ENCODE data around the gene MAP1LC3B2. TPM values are rescaled to one million over a fixed set of nuclear protein-coding genes. Genes with fewer than 3 reads are reported as not detected.

MAP1LC3B2 gene
- total and polyA plus RNA-seq, 2 of the 8 experiments (the other 6 are each of a cell fraction or from before 2014, with no cell fraction given) = 0.39 to 1.5 TPM

GRCh38 chr12:116604951-116605641 is 45.9 kb downstream of the MAP1LC3B2 start (continued):
- TF ChIP-seq CHD7 (IDR thresholded peaks at IDR 0.05; ENCODE audit: insufficient replicate concordance, low read length) = no peak
- TF ChIP-seq ASH2L (IDR thresholded peaks at IDR 0.05; ENCODE audit: low read length) = no peak
- TF ChIP-seq SP1 (IDR thresholded peaks at IDR 0.05; ENCODE audit: low read depth, low read length) = no peak
- no peak for TF ChIP-seq SP4 (IDR thresholded peaks at IDR 0.05; ENCODE audit: low read length)
- TF ChIP-seq EZH2 (IDR thresholded peaks at IDR 0.05; ENCODE audit: low read depth, low read length, severe bottlenecking) = no peak
- TF ChIP-seq TAF7 (optimal IDR thresholded peaks at IDR 0.05; ENCODE audit: borderline replicate concordance, low read depth, low read length) = no peak
- TF ChIP-seq CREB1 (IDR thresholded peaks at IDR 0.05) = no peak
- TF ChIP-seq TEAD4 (IDR thresholded peaks at IDR 0.05; ENCODE audit: low read depth, low read length) = no peak
- TF ChIP-seq RNF2 (IDR thresholded peaks at IDR 0.05; ENCODE audit: borderline replicate concordance, low read depth, low read length, missing control alignments, poor library complexity, severe bottlenecking) = no peak
- no peak for TF ChIP-seq KDM1A (IDR thresholded peaks at IDR 0.05; ENCODE audit: borderline replicate concordance, low read length)
- TF ChIP-seq BACH1 (IDR thresholded peaks at IDR 0.05; ENCODE audit: low read length) = no peak

All from H1 (cell line).